Activated T-cell treated with anti-CD3 and anti-CD28 coated beads, Interleukin-2, amount 50 U/mL, for 72 hours (primary cell): ENCODE data around the gene GRXCR2. TPM values are rescaled to one million over a fixed set of nuclear protein-coding genes. Genes with fewer than 3 reads are reported as not detected.
A peak's percentile ranks its signal among the peaks of the same experiment; 100 is the strongest.
"Not testable (repeated sequence)": the region's sequence is repeated elsewhere in the genome, so short reads cannot be mapped to it uniquely, and the experiment has no call there.

Experiments used
- ATAC-seq, 2 donors: fragments of 150-1000 bp; cut with Tn5 transposase; replicated peaks in 1 of 2; 2 replicates each; pipeline ENCODE4 v1.10.0; 2021; ENCODE audit warnings: moderate library complexity in 2 of 2, mild to moderate bottlenecking in 1 of 2
- DNase-seq, 2 donors: peaks; one replicate each; pipeline ENCODE4 v3.0.0; 2021 to 2022; ENCODE audit warnings: mixed read lengths in 1 of 2
- H3K27ac Mint-ChIP-seq: one replicate; pipeline ENCODE4 v1.8.0; 2022; ENCODE audit warnings: mild to moderate bottlenecking, moderate library complexity, mixed read lengths
- H3K27me3 Mint-ChIP-seq: one replicate; pipeline ENCODE4 v1.8.0; 2022; ENCODE audit warnings: low read depth, mixed read lengths
- H3K36me3 Mint-ChIP-seq, 2 donors: one replicate each; pipeline ENCODE4 v1.8.0; 2022; ENCODE audit warnings: mixed read lengths in 2 of 2, mild to moderate bottlenecking in 1 of 2; ENCODE audit not compliant: insufficient read depth in 2 of 2
- H3K4me1 Mint-ChIP-seq: one replicate; pipeline ENCODE4 v1.8.0; 2022; ENCODE audit warnings: low read depth, mixed read lengths
- H3K4me3 Mint-ChIP-seq, 2 donors: one replicate each; pipeline ENCODE4 v1.8.0; 2022; ENCODE audit warnings: mild to moderate bottlenecking in 2 of 2, mixed read lengths in 2 of 2, moderate library complexity in 2 of 2
- H3K9me3 Mint-ChIP-seq, 2 donors: one replicate each; pipeline ENCODE4 v1.8.0; 2022; ENCODE audit warnings: mixed read lengths in 2 of 2
- total RNA-seq, 2 donors: library from RNA; stranded (reverse); gene quantifications; one replicate each; pipeline ENCODE4 v1.2.3, GENCODE V29; 2022

The GRXCR2 gene
- total RNA-seq, 2 donors from 2014 or later: not detected

GRCh38 chr5:145864432-145864831 lies 8.4 kb downstream of the GRXCR2 start:
- H3K27me3 Mint-ChIP-seq: peaks cover 21% of the 10 kb centered on the region
- DNase-seq, H3K4me3 Mint-ChIP-seq, H3K4me1 Mint-ChIP-seq, H3K36me3 Mint-ChIP-seq, H3K9me3 Mint-ChIP-seq, H3K27ac Mint-ChIP-seq, ATAC-seq: not testable (repeated sequence)

- no peak for ATAC-seq
- Mint-ChIP-seq H3K27ac (no peak overlapping the region), H3K27me3 (peaks cover 16% of the 10 kb centered on the region), H3K4me1 (no peaks in the 10 kb centered on the region), H3K4me3 (no peak overlapping the region), H3K9me3 (no peaks in the 10 kb centered on the region), H3K36me3 (no peaks in the 10 kb centered on the region)
- DNase-seq: no peak
Observed at GRCh38 chr5:145863003-145863402, 9.8 kb downstream of the GRXCR2 start.

DNA sequence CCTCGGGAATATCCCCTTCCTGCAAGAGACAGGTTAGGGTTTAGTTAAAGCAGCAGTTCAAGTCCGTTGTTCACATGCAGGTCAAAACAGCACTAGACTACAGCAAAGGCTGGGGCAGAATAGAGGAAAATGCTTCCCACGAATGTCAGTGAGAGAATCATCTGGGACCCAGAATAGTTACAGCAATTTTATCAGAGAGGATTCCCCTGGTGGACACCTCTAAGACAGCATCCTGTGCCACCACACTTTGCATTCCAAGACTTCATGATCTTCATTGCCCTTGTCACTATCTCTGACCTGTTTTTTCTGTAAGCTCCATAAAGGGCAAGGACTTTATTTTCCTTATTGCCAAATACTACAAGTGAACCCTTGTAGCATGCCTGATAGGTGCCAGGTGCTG lies 12.9 kb downstream of the GRXCR2 start:
- no peak overlapping the region for H3K27ac Mint-ChIP-seq
- H3K27me3 Mint-ChIP-seq: peaks cover 17% of the 10 kb centered on the region
- H3K4me1 Mint-ChIP-seq: peaks cover 8% of the 10 kb centered on the region
- no peak overlapping the region for H3K4me3 Mint-ChIP-seq
- no peak for DNase-seq
- ATAC-seq: no peak
- no peaks in the 10 kb centered on the region for H3K36me3 Mint-ChIP-seq
- no peaks in the 10 kb centered on the region for H3K9me3 Mint-ChIP-seq

- DNase-seq (no peak), ATAC-seq (no peak)
- no peak overlapping the region for H3K27ac Mint-ChIP-seq
- H3K36me3 Mint-ChIP-seq: no peaks in the 10 kb centered on the region
- no peaks in the 10 kb centered on the region for H3K9me3 Mint-ChIP-seq
- no peak overlapping the region for H3K4me3 Mint-ChIP-seq
- H3K4me1 Mint-ChIP-seq: peaks cover 8% of the 10 kb centered on the region
- H3K27me3 Mint-ChIP-seq: peaks cover 15% of the 10 kb centered on the region
Observed at GRCh38 chr5:145859453-145859852, 13.4 kb downstream of the GRXCR2 start.

DNA sequence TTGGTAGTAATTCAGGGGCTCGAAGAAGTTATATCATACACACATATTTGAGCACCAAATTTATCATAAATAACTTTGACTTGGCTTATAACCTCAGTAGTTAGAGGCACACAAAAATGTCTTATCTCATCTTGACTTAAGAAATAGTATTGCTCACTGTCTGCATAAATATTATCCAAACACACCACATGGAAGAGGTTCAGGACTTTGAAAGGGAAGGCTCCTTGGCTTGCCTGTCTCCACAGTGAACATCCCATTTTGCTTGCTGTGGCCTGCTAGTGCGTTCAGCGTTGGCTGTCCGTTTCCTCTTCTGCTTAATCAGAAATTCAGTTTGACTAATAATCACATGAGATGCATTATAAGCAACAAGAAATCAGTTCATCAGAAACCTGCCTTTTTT lies 13.9 kb downstream of the GRXCR2 start:
- Mint-ChIP-seq H3K9me3 (no peaks in the 10 kb centered on the region), H3K27me3 (peaks cover 15% of the 10 kb centered on the region), H3K27ac (no peak overlapping the region), H3K4me3 (no peak overlapping the region), H3K4me1 (peaks cover 8% of the 10 kb centered on the region), H3K36me3 (no peaks in the 10 kb centered on the region)
- DNase-seq: no peak
- ATAC-seq: no peak

- peaks cover 8% of the 10 kb centered on the region for H3K4me1 Mint-ChIP-seq
- H3K36me3 Mint-ChIP-seq: no peaks in the 10 kb centered on the region
- DNase-seq (peak; percentile 42 to 47), ATAC-seq (peak; percentile 86 to 89)
- H3K27ac Mint-ChIP-seq: no peak overlapping the region
- H3K27me3 Mint-ChIP-seq: peaks cover 13% of the 10 kb centered on the region
- H3K4me3 Mint-ChIP-seq: peak overlapping the region; percentile 39 to 47
- no peaks in the 10 kb centered on the region for H3K9me3 Mint-ChIP-seq
Observed at GRCh38 chr5:145856285-145856818, 16.5 kb downstream of the GRXCR2 start.

DNA sequence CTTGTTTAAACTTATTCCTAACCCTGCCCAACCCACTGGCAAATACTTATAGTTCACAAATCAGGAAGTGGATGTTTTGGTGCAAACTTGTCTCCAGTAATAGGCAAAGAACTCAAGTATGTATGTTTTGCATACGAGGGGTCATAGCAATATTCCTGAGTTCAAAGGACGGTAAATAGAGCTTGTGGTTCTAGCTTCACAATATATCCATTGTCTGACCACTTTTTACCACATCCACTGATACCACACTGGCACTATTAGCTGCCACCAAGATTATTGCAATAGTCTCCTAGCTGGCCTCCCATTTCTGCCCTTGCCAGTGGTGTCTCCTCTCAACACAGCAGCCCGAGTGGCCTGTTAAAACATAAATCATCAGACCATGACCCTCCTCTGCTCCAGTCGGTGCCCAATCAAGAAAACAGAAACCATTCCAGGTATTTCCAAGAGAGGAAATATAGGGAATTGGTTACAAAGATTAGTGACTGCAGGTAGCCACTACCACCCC lies 17.0 kb downstream of the GRXCR2 start:
- Mint-ChIP-seq H3K27ac (no peak overlapping the region), H3K4me1 (peaks cover 8% of the 10 kb centered on the region), H3K4me3 (peak overlapping the region in 1 of 2 donors; percentile 11), H3K36me3 (no peaks in the 10 kb centered on the region), H3K9me3 (no peaks in the 10 kb centered on the region), H3K27me3 (peaks cover 7% of the 10 kb centered on the region)
- ATAC-seq (no peak), DNase-seq (no peak)

DNA sequence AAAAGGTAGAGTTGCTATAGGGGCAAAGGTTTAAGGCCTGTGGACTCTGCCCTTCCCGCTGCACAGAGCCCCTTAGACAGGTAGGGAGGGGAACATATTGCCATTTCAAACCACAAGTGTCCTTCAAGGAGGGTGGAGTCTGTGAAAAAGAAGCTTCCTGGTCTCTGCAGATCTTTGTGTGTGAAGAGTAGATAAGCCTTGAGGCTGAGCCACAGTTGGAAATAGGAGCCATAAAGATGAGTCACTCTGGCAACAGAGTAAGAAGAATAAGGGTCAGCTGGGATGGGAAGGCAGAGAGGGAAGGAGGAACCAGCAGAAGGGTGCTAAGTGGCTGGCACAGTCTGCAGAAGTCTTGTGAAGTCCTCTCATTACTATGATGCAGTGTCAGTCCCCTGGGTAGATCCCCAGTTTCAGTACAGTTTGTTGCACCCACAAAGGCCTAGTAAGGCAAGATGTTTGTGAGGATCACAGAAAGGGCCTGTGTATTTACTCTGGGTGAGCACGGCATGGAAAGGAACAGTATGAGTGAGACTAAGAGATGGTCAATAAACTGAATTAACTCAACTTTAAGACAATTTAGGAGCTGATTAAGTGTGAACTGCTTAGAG lies 18.1 kb downstream of the GRXCR2 start:
- no peak overlapping the region for H3K4me3 Mint-ChIP-seq
- no peak for DNase-seq
- H3K36me3 Mint-ChIP-seq: no peaks in the 10 kb centered on the region
- no peak overlapping the region for H3K27ac Mint-ChIP-seq
- no peak for ATAC-seq
- peaks cover 8% of the 10 kb centered on the region for H3K4me1 Mint-ChIP-seq
- H3K9me3 Mint-ChIP-seq: no peaks in the 10 kb centered on the region
- H3K27me3 Mint-ChIP-seq: peaks cover 5% of the 10 kb centered on the region

GRCh38 chr5:145853781-145854376 lies 18.9 kb downstream of the GRXCR2 start:
- ATAC-seq: no peak
- H3K36me3 Mint-ChIP-seq: no peaks in the 10 kb centered on the region
- no peaks in the 10 kb centered on the region for H3K9me3 Mint-ChIP-seq
- H3K4me1 Mint-ChIP-seq: peaks cover 8% of the 10 kb centered on the region
- DNase-seq: no peak
- no peak overlapping the region for H3K4me3 Mint-ChIP-seq
- H3K27me3 Mint-ChIP-seq: peaks cover 5% of the 10 kb centered on the region
- H3K27ac Mint-ChIP-seq: no peak overlapping the region

- Mint-ChIP-seq H3K36me3 (no peaks in the 10 kb centered on the region), H3K9me3 (no peaks in the 10 kb centered on the region), H3K27ac (no peak overlapping the region), H3K4me1 (peaks cover 8% of the 10 kb centered on the region), H3K4me3 (no peak overlapping the region), H3K27me3 (peaks cover 5% of the 10 kb centered on the region)
- DNase-seq: no peak
- ATAC-seq: no peak
Observed at GRCh38 chr5:145852990-145853389, 19.8 kb downstream of the GRXCR2 start.

GRCh38 chr5:145848854-145849253 lies 24.0 kb downstream of the GRXCR2 start:
- peak in 1 of 2 donors; percentile 28 for ATAC-seq
- Mint-ChIP-seq H3K4me3 (no peak overlapping the region), H3K27me3 (no peaks in the 10 kb centered on the region), H3K4me1 (no peaks in the 10 kb centered on the region), H3K9me3 (no peaks in the 10 kb centered on the region), H3K27ac (no peak overlapping the region), H3K36me3 (no peaks in the 10 kb centered on the region)
- DNase-seq: no peak

GRCh38 chr5:145847499-145848497 lies 25.0 kb downstream of the GRXCR2 start:
- no peaks in the 10 kb centered on the region for H3K4me1 Mint-ChIP-seq
- no peaks in the 10 kb centered on the region for H3K27me3 Mint-ChIP-seq
- no peaks in the 10 kb centered on the region for H3K9me3 Mint-ChIP-seq
- no peak for DNase-seq
- no peak for ATAC-seq
- H3K4me3 Mint-ChIP-seq: no peak overlapping the region
- H3K36me3 Mint-ChIP-seq: no peaks in the 10 kb centered on the region
- peak overlapping the region; percentile 24 for H3K27ac Mint-ChIP-seq

- H3K36me3 Mint-ChIP-seq: no peaks in the 10 kb centered on the region
- no peaks in the 10 kb centered on the region for H3K27me3 Mint-ChIP-seq
- DNase-seq (no peak), ATAC-seq (no peak)
- H3K4me1 Mint-ChIP-seq: no peaks in the 10 kb centered on the region
- no peak overlapping the region for H3K4me3 Mint-ChIP-seq
- no peaks in the 10 kb centered on the region for H3K9me3 Mint-ChIP-seq
- H3K27ac Mint-ChIP-seq: no peak overlapping the region
Observed at GRCh38 chr5:145846081-145846480, 26.7 kb downstream of the GRXCR2 start.
